Measurements from ENCODE around the gene RAB30. TPM values are rescaled to one million over a fixed set of nuclear protein-coding genes. Genes with fewer than 3 reads are reported as not detected.
A peak's percentile ranks its signal among the peaks of the same experiment; 100 is the strongest.

The RAB30 gene
- total and polyA plus RNA-seq, 7 donors, result 6.0 to 29.9 (median 24.0) TPM

- Histone ChIP-seq H3K27ac (peak overlapping the region; percentile 83 to 86 (median 85)), H3K4me3 (peak overlapping the region; percentile 31 to 42 (median 40)), H3K4me1 (peaks cover 0 to 63% (median 50%) of the 10 kb centered on the region in 4 donors), H3K36me3 (no peaks in the 10 kb centered on the region), H3K9me3 (no peaks in the 10 kb centered on the region), H3K27me3 (no peaks in the 10 kb centered on the region)
- intact Hi-C loops (cut with DNase I), result loop anchor here (1.0 to 5.0 kb wide), 4 partner anchors 37 to 126 kb away; partner anchors contain the start of genes PCF11 and RAB30
- TF ChIP-seq CTCF (IDR thresholded peaks at IDR 0.05) (no peak), POLR2AphosphoS5 (IDR thresholded peaks at IDR 0.05) (peak in 3 of 4 donors; percentile 17 to 48 (median 44)), EP300 (IDR thresholded peaks at IDR 0.05) (no peak), POLR2A (IDR thresholded peaks at IDR 0.05) (no peak)
- DNase-seq, result peak; percentile 71
- 12 to 43% methylated on average over 6 of the region's 6 CpGs for WGBS, 2 donors
Measured at GRCh38 chr11:83033972-83034672, 37.6 kb downstream of the RAB30 start.

GRCh38 chr11:83033371-83033770 is 38.3 kb downstream of the RAB30 start:
- no peak for DNase-seq
- no peaks in the 10 kb centered on the region for H3K36me3 ChIP-seq
- WGBS, 2 donors, result 83 to 95% methylated on average over 1 of the region's 1 CpG
- TF ChIP-seq CTCF (IDR thresholded peaks at IDR 0.05) (no peak), EP300 (IDR thresholded peaks at IDR 0.05) (no peak), POLR2A (IDR thresholded peaks at IDR 0.05) (no peak), POLR2AphosphoS5 (IDR thresholded peaks at IDR 0.05) (peak in 1 of 4 donors; percentile 23)
- no peaks in the 10 kb centered on the region for H3K27me3 ChIP-seq
- peak overlapping the region; percentile 31 to 42 (median 40) for H3K4me3 ChIP-seq
- no peaks in the 10 kb centered on the region for H3K9me3 ChIP-seq
- H3K4me1 ChIP-seq, result peaks cover 0 to 59% (median 53%) of the 10 kb centered on the region in 4 donors
- intact Hi-C loops (cut with DNase I), result loop anchor here (1.0 to 5.0 kb wide), 2 partner anchors 41 to 127 kb away; no protein-coding TSS in a partner anchor
- H3K27ac ChIP-seq, result peak overlapping the region; percentile 83 to 86 (median 85)

GRCh38 chr11:83031127-83031526 is 40.6 kb downstream of the RAB30 start:
- H3K36me3 ChIP-seq, result no peaks in the 10 kb centered on the region
- peak overlapping the region; percentile 83 to 86 (median 85) for H3K27ac ChIP-seq
- H3K9me3 ChIP-seq, result no peaks in the 10 kb centered on the region
- TF ChIP-seq POLR2AphosphoS5 (IDR thresholded peaks at IDR 0.05) (peak in 1 of 4 donors; percentile 5), POLR2A (IDR thresholded peaks at IDR 0.05) (no peak)
- peaks cover 0 to 75% (median 46%) of the 10 kb centered on the region in 4 donors for H3K4me1 ChIP-seq
- intact Hi-C loops (cut with DNase I), result loop anchor here (5.0 kb wide), 1 partner anchor 39 kb away; no protein-coding TSS in a partner anchor
- DNase-seq, result no peak
- 93 to 94% methylated on average over 4 of the region's 4 CpGs for WGBS, 2 donors
- H3K4me3 ChIP-seq, result no peak overlapping the region
- H3K27me3 ChIP-seq, result no peaks in the 10 kb centered on the region

DNA sequence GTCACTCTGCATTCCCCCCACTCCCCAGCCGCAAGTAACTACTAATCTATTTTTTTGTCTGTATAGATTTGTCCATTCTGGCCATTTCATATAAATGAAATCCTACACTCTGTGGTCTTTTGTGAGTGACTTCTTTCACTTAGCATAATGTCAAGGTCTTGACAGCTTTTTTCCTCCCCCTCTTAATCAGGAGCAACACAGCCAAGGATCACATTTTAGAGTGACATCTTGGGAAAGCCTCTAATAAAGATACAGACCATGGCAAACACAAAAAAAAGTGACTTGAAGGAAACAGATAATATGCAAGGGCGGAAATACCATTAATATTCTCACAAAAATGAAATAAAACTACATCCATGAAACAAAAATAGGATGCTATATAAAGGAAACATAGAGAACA is 43.9 kb downstream of the RAB30 start:
- Histone ChIP-seq H3K4me3 (no peak overlapping the region), H3K27me3 (no peaks in the 10 kb centered on the region), H3K27ac (no peak overlapping the region), H3K36me3 (no peaks in the 10 kb centered on the region), H3K9me3 (no peaks in the 10 kb centered on the region), H3K4me1 (peaks cover 0 to 74% (median 49%) of the 10 kb centered on the region in 4 donors)
- WGBS, 2 donors, result 92 to 96% methylated on average over 2 of the region's 2 CpGs
- no peak for DNase-seq
- TF ChIP-seq EP300 (IDR thresholded peaks at IDR 0.05), result no peak
- TF ChIP-seq POLR2A (IDR thresholded peaks at IDR 0.05), result no peak
- no peak for TF ChIP-seq POLR2AphosphoS5 (IDR thresholded peaks at IDR 0.05)
- no peak for TF ChIP-seq CTCF (IDR thresholded peaks at IDR 0.05)
- intact Hi-C loops (cut with DNase I), result no loop called here

- WGBS, 2 donors, result 94% methylated on average over 5 of the region's 5 CpGs
- H3K4me1 ChIP-seq, result peaks cover 0 to 69% (median 46%) of the 10 kb centered on the region in 4 donors
Measured at GRCh38 chr11:83027289-83027688, 44.4 kb downstream of the RAB30 start.

More at GRCh38 chr11:83027289-83027688, 44.4 kb downstream of the RAB30 start:
- H3K27ac ChIP-seq, result no peak overlapping the region
- no peaks in the 10 kb centered on the region for H3K9me3 ChIP-seq
- no peak overlapping the region for H3K4me3 ChIP-seq
- H3K36me3 ChIP-seq, result no peaks in the 10 kb centered on the region
- H3K27me3 ChIP-seq, result no peaks in the 10 kb centered on the region
- DNase-seq, result no peak
- intact Hi-C loops (cut with DNase I), result no loop called here
- no peak for TF ChIP-seq POLR2AphosphoS5 (IDR thresholded peaks at IDR 0.05)
- TF ChIP-seq CTCF (IDR thresholded peaks at IDR 0.05), result no peak
- no peak for TF ChIP-seq POLR2A (IDR thresholded peaks at IDR 0.05)
- TF ChIP-seq EP300 (IDR thresholded peaks at IDR 0.05), result no peak
